ENCODE data around the gene SLC24A4.

SLC24A4 gene

GRCh38 chr14:92546347-92547053 lies 223.5 kb downstream of the SLC24A4 start:
- DNase-seq (ENCODE audit: low read depth, low spot score), result no peak

- DNase-seq (ENCODE audit: low read depth, low spot score), result no peak
These were observed 226.3 kb downstream of the SLC24A4 start for GRCh38 chr14:92549105-92549858.

GRCh38 chr14:92549859-92550230 lies 226.9 kb downstream of the SLC24A4 start:
- DNase-seq (ENCODE audit: low read depth, low spot score), result no peak
